Measurements from ENCODE around the gene CDIP1. TPM values are rescaled to one million over a fixed set of nuclear protein-coding genes. Genes with fewer than 3 reads are reported as not detected.

The CDIP1 gene
- total and polyA plus RNA-seq, 8 donors: 13.6 to 24.4 (median 18.9) TPM

DNA sequence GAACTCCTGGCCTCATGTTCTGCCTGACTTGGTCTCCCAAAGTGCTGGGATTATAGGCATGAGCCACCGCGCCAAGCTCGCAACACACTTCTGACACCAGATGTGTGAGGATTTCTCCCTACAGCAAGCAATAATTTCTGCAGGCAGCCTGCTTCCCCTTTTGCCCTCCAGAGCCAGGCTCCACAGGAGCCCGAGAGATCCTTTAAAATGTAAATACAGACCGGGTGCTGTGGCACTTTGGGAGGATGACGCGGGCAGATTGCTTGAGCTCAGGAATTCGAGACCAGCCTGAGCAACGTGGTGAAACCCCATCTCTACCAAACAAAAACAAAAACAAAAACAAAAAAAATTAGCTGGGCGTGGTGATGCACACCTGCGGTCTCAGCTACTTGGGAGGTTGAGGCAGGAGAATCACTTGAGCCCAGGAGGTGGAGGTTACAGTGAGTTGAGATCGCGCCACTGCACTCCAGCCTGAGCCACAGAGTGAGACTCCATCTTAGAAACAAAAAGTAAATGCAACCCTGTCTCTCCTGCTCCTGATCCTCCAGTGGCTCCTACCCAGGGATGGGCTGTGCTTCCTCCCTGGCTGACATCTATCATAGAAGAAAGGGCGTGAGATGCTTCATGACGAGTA lies 32.2 kb upstream of the CDIP1 start:
- DNase-seq (no peak), FAIRE-seq (no peak)
- 85 to 90% methylated on average over 15 of the region's 15 CpGs for WGBS, 2 donors

DNA sequence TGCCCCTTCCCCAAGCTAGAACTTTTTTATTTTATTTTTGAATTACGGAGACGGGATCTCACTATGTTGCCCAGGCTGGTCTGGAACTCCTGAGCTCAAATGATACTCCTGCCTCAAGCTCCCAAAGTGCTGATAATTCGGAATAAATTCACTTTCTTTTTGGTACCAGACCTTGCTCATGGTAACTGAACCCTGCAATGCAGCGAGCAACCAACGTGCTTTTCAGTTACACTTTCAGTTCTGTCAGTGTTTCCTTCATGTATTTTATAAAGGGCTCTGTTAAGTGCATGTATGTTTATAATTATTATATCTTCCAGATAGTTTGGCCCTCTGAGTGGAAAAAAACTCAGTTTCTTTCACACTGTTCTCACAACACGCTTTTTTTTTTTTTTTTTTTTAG lies 31.5 kb upstream of the CDIP1 start:
- 76% methylated on average over 6 of the region's 6 CpGs for WGBS, 2 donors
- ATAC-seq (no peak), FAIRE-seq (no peak), DNase-seq (no peak)
- no peaks in the 10 kb centered on the region for H3K9me3 ChIP-seq
- H3K27ac ChIP-seq: no peak overlapping the region
- H3K27me3 ChIP-seq: no peaks in the 10 kb centered on the region
- no peaks in the 10 kb centered on the region for H3K36me3 ChIP-seq
- intact Hi-C loops (cut with DNase I): loop anchor here in 1 of 3 donors (10.0 kb wide), 1 partner anchor 55 kb away; no protein-coding TSS in a partner anchor
- TF ChIP-seq, protein P1, sequence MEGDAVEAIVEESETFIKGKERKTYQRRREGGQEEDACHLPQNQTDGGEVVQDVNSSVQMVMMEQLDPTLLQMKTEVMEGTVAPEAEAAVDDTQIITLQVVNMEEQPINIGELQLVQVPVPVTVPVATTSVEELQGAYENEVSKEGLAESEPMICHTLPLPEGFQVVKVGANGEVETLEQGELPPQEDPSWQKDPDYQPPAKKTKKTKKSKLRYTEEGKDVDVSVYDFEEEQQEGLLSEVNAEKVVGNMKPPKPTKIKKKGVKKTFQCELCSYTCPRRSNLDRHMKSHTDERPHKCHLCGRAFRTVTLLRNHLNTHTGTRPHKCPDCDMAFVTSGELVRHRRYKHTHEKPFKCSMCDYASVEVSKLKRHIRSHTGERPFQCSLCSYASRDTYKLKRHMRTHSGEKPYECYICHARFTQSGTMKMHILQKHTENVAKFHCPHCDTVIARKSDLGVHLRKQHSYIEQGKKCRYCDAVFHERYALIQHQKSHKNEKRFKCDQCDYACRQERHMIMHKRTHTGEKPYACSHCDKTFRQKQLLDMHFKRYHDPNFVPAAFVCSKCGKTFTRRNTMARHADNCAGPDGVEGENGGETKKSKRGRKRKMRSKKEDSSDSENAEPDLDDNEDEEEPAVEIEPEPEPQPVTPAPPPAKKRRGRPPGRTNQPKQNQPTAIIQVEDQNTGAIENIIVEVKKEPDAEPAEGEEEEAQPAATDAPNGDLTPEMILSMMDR (IDR thresholded peaks at IDR 0.05): no peak
- H3K4me1 ChIP-seq: no peaks in the 10 kb centered on the region
- H3K4me3 ChIP-seq: no peak overlapping the region

More for the DNA sequence above, 32.2 kb upstream of the CDIP1 start:
- intact Hi-C loops (cut with DNase I): loop anchor here in 1 of 3 donors (10.0 kb wide), 1 partner anchor 56 kb away; no protein-coding TSS in a partner anchor
- Histone ChIP-seq H3K36me3 (no peaks in the 10 kb centered on the region), H3K4me1 (no peaks in the 10 kb centered on the region), H3K27ac (no peak overlapping the region), H3K4me3 (no peak overlapping the region), H3K9me3 (no peaks in the 10 kb centered on the region), H3K27me3 (no peaks in the 10 kb centered on the region)
- ATAC-seq: no peak
- TF ChIP-seq, protein P1 (IDR thresholded peaks at IDR 0.05): no peak

DNA sequence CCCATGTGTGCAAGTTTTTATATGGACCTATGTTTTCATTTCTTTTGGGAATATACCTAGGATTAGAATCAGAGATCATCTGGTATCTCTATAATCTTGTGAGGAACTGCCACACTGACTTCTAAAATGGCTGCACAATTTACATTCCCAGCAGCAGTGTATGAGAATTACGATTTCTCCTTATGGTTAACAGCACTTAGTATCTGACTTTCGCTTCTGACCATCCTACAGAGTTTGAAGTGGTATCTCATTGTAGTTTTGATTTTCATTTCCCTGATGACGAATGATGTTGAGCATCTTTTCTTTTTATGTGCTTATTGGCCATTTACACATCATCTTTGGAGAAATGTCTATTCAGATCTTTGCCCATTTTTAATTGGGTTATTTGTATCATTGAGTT lies 27.6 kb upstream of the CDIP1 start:
- Histone ChIP-seq H3K27me3 (no peaks in the 10 kb centered on the region), H3K9me3 (no peaks in the 10 kb centered on the region), H3K27ac (no peak overlapping the region), H3K4me3 (no peak overlapping the region), H3K4me1 (no peaks in the 10 kb centered on the region), H3K36me3 (no peaks in the 10 kb centered on the region)
- 84 to 87% methylated on average over 3 of the region's 3 CpGs for WGBS, 2 donors
- no peak for FAIRE-seq
- intact Hi-C loops (cut with DNase I): no loop called here
- TF ChIP-seq, protein P1 (IDR thresholded peaks at IDR 0.05): no peak
- ATAC-seq: no peak
- DNase-seq: no peak

DNA sequence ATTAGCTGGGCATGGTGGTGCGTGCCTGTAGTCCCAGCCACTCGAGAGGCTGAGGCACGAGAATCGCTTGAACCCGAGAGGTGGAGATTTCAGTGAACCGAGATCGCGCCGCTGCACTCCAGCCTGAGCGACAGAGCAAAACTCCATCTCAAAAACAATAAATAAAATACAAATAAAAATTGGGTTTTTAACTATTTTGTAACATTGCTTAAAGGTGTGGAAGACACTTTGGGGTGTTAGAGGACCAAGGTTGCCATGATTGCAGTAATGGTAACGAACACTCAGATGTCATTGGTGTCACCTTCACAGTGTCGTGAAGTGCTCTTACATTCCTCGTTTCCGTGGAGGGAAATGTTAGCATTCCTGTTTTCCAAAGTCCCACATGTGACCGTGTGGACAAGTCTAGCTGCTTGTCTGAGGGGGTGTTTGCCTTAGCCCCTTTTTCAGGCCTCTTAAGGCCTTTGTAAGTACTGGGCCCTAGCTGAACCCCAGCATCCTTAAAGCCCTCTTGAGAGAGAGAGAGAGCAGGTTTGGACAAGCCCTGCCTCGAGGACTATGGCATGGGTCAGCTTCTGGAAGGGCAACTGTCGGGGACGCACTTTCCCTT lies 26.2 kb upstream of the CDIP1 start:
- H3K4me1 ChIP-seq: no peaks in the 10 kb centered on the region
- no peaks in the 10 kb centered on the region for H3K36me3 ChIP-seq
- H3K27ac ChIP-seq: no peak overlapping the region
- intact Hi-C loops (cut with DNase I): no loop called here
- 85 to 86% methylated on average over 18 of the region's 18 CpGs for WGBS, 2 donors
- TF ChIP-seq, protein P1 (IDR thresholded peaks at IDR 0.05): no peak
- no peak for FAIRE-seq
- no peak for DNase-seq
- no peaks in the 10 kb centered on the region for H3K27me3 ChIP-seq
- H3K4me3 ChIP-seq: no peak overlapping the region
- no peak for ATAC-seq
- no peaks in the 10 kb centered on the region for H3K9me3 ChIP-seq

DNA sequence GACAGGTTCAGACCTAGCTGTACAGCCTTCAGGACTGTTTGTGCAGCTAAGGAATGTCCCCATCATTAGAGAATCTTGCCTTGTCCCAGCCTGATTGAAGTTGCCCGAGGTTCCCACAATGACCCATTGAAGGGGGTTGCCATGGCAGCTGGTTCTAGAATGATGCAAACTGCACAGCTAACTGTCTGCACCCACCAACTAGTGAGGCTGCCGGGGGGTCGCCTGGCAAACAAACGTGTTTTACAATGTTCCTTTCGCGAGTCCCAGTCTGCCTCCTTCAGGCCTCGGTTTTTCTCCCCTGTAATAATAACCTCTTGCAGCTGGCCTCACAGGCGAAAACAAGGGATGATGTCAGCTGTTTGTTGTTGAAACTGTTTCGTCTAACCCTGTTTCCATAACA lies 23.0 kb upstream of the CDIP1 start:
- intact Hi-C loops (cut with DNase I): no loop called here
- H3K4me1 ChIP-seq: no peaks in the 10 kb centered on the region
- no peaks in the 10 kb centered on the region for H3K36me3 ChIP-seq
- FAIRE-seq: no peak
- TF ChIP-seq, protein P1 (IDR thresholded peaks at IDR 0.05): no peak
- DNase-seq: no peak
- H3K9me3 ChIP-seq: no peaks in the 10 kb centered on the region
- WGBS, 2 donors: 62 to 68% methylated on average over 9 of the region's 9 CpGs
- ATAC-seq: no peak
- H3K27me3 ChIP-seq: no peaks in the 10 kb centered on the region
- H3K27ac ChIP-seq: no peak overlapping the region
- no peak overlapping the region for H3K4me3 ChIP-seq

Measured in pancreas (tissue), 10 donors.